GM12873 (cell line): ENCODE results near the gene ZBTB4.

Experiments used
- TF ChIP-seq, protein P1 (sequence below): IDR thresholded peaks from 2 replicates; pipeline ENCODE4 v1.5.1; 2012; ENCODE audit warnings: low read depth, mild to moderate bottlenecking, moderate library complexity, low read length, control low read depth; ENCODE audit not compliant: insufficient read depth; ENCODE audit errors: missing control alignments

The ZBTB4 gene

GRCh38 chr17:7512105-7512504, 32.7 kb upstream of the ZBTB4 start:
- TF ChIP-seq, protein P1, sequence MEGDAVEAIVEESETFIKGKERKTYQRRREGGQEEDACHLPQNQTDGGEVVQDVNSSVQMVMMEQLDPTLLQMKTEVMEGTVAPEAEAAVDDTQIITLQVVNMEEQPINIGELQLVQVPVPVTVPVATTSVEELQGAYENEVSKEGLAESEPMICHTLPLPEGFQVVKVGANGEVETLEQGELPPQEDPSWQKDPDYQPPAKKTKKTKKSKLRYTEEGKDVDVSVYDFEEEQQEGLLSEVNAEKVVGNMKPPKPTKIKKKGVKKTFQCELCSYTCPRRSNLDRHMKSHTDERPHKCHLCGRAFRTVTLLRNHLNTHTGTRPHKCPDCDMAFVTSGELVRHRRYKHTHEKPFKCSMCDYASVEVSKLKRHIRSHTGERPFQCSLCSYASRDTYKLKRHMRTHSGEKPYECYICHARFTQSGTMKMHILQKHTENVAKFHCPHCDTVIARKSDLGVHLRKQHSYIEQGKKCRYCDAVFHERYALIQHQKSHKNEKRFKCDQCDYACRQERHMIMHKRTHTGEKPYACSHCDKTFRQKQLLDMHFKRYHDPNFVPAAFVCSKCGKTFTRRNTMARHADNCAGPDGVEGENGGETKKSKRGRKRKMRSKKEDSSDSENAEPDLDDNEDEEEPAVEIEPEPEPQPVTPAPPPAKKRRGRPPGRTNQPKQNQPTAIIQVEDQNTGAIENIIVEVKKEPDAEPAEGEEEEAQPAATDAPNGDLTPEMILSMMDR, result no peak

GRCh38 chr17:7511108-7511507, 31.7 kb upstream of the ZBTB4 start:
- TF ChIP-seq, protein P1, result no peak

- TF ChIP-seq, protein P1, result no peak
Observed at GRCh38 chr17:7509937-7510336, 30.5 kb upstream of the ZBTB4 start.

- TF ChIP-seq, protein P1, result no peak
Observed at GRCh38 chr17:7508846-7509245, 29.4 kb upstream of the ZBTB4 start.

DNA sequence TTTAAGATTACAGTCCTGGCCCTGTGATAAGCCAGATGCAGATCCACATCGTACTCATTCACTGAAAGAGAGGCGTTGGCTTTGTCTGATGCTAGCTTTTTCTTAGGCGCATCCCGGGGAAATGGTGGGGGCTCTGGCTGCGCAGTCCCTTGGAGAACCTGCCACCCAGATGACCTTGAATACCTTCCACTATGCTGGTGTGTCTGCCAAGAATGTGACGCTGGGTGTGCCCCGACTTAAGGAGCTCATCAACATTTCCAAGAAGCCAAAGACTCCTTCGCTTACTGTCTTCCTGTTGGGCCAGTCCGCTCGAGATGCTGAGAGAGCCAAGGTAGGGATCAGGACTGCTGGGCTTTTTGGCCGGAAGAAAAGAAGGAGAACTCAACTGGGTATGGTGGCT, 28.7 kb upstream of the ZBTB4 start:
- TF ChIP-seq, protein P1, result no peak

DNA sequence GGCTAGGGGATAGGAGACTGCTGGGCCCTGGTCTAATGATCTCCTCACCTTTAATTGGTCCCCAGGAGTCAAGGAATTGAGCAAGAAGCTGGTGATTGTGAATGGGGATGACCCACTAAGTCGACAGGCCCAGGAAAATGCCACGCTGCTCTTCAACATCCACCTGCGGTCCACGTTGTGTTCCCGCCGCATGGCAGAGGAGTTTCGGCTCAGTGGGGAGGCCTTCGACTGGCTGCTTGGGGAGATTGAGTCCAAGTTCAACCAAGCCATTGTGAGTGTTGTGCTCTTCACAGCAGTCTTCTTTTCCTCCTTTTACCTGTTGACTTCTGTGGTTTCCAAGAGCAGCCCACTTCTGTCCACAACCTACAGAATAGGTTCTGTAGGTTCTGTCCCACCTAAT, 24.1 kb upstream of the ZBTB4 start:
- TF ChIP-seq, protein P1, result no peak

DNA sequence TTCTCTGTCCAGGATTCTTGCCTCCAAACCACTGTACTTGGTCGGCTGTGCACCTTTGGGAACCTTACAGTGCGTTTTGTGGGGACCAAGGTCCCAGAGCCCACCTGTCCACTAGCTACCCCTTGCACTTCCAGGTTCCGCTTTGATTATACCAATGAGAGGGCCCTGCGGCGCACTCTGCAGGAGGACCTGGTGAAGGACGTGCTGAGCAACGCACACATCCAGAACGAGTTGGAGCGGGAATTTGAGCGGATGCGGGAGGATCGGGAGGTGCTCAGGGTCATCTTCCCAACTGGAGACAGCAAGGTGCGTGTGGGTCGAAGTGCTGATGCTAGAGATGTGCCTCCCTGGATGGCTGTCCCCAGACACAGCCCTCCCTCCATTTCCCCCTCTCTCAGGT, 23.6 kb upstream of the ZBTB4 start:
- TF ChIP-seq, protein P1, result peak; percentile 47
